T-helper 17 cell (primary cell): ENCODE measurements around the gene HBM. TPM values are rescaled to one million over a fixed set of nuclear protein-coding genes. Genes with fewer than 3 reads are reported as not detected.
A peak's percentile ranks its signal among the peaks of the same experiment; 100 is the strongest.
"Not testable (repeated sequence)": the region's sequence is repeated elsewhere in the genome, so short reads cannot be mapped to it uniquely, and the experiment has no call there.

Experiments
- ATAC-seq: fragments of 150-1000 bp; cut with Tn5 transposase; 2 replicates; pipeline ENCODE4 v1.10.0; 2021; ENCODE audit warnings: mild to moderate bottlenecking, moderate library complexity
- DNase-seq, 3 donors: peaks; one replicate each; pipeline versions ENCODE4 v3.0.0 to v3.0.0-alpha.2; 2020 to 2021
- H3K9me3 ChIP-seq: one replicate; pipeline ENCODE4 v1.7.0; 2013; ENCODE audit warnings: low read length, mild to moderate bottlenecking; ENCODE audit not compliant: control insufficient read depth, poor library complexity, severe bottlenecking
- H3K27ac Mint-ChIP-seq: one replicate; pipeline ENCODE4 v1.8.0; 2022; ENCODE audit warnings: mild to moderate bottlenecking, moderate library complexity, mixed read lengths
- H3K27me3 Mint-ChIP-seq: one replicate; pipeline ENCODE4 v1.8.0; 2022; ENCODE audit warnings: mixed read lengths
- H3K36me3 Mint-ChIP-seq: one replicate; pipeline ENCODE4 v1.8.0; 2022; ENCODE audit warnings: low read depth, mixed read lengths
- H3K4me1 Mint-ChIP-seq: one replicate; pipeline ENCODE4 v1.8.0; 2022; ENCODE audit warnings: mild to moderate bottlenecking, mixed read lengths
- H3K4me3 Mint-ChIP-seq: one replicate; pipeline ENCODE4 v1.8.0; 2022; ENCODE audit warnings: mild to moderate bottlenecking, moderate library complexity, mixed read lengths
- total RNA-seq, 4 donors: library from RNA in 2 of 4; stranded (reverse) in 2 of 4; gene quantifications; one replicate each; pipeline ENCODE4 v1.2.3 and lab custom pipeline; 2022 to 2026

The HBM gene
- total RNA-seq, 2 donors from 2014 or later: not detected

DNA sequence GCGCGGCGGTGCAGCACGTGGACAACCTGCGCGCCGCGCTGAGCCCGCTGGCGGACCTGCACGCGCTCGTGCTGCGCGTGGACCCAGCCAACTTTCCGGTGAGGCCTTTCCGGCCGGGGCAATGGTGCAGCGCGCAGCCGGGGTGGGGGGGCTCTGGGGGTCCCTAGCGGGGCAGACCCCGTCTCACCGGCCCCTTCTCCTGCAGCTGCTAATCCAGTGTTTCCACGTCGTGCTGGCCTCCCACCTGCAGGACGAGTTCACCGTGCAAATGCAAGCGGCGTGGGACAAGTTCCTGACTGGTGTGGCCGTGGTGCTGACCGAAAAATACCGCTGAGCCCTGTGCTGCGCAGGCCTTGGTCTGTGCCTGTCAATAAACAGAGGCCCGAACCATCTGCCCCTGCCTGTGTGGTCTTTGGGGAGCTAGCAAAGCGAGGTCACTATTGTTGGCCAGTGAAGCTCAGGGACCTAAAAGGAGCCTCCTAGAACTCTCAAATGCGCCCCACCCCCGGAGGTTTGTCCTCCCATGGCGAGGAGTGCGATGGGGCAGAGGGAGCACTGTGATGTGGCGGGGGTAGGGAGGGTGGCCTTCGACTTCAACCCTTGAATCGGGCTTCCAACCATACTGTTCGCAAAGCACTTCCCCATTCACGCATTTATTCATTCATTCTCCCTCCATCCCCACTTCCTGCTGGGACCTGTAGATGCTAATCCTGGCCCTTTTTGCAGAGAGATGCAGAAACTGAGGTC is 770 bp downstream of the HBM start:
- H3K27me3 Mint-ChIP-seq: peaks cover 36% of the 10 kb centered on the region
- no peaks in the 10 kb centered on the region for H3K9me3 ChIP-seq
- H3K27ac Mint-ChIP-seq: no peak overlapping the region
- peaks cover 9% of the 10 kb centered on the region for H3K4me1 Mint-ChIP-seq
- H3K36me3 Mint-ChIP-seq: peaks cover 2% of the 10 kb centered on the region
- ATAC-seq (no peak), DNase-seq (no peak)
- H3K4me3 Mint-ChIP-seq: peak overlapping the region; percentile 15

DNA sequence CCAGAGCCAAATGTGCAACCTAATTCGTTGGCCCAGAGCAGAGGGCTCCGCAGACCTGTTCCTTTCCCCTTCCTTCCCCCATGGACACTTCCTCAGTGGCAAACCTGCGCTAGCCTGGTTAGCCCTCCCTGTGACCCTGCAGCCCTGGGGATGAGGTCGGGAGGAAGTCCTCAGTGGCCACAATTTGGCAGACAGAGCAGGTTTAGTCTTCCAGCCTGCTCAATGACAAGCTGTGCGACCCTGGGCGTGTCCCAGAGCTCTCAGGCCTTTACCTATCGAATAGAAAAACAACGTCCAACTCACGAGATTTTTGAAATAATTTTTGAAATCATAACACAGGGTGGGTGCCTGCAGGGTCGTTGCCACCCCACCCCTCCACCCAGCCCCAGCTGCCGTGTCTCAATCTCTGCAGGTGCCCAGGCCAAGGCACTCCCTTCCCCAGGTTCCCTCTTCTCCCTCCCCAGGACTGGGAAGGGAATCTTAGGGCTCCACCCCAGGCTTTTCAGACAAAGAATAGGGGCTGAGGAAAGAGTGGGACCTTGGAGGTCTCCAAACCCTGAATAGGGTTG is 1.4 kb downstream of the HBM start:
- no peak overlapping the region for H3K27ac Mint-ChIP-seq
- H3K9me3 ChIP-seq: no peaks in the 10 kb centered on the region
- DNase-seq (no peak), ATAC-seq (no peak)
- H3K36me3 Mint-ChIP-seq: no peaks in the 10 kb centered on the region
- peaks cover 9% of the 10 kb centered on the region for H3K4me1 Mint-ChIP-seq
- H3K27me3 Mint-ChIP-seq: peaks cover 41% of the 10 kb centered on the region
- H3K4me3 Mint-ChIP-seq: peak overlapping the region; percentile 15

DNA sequence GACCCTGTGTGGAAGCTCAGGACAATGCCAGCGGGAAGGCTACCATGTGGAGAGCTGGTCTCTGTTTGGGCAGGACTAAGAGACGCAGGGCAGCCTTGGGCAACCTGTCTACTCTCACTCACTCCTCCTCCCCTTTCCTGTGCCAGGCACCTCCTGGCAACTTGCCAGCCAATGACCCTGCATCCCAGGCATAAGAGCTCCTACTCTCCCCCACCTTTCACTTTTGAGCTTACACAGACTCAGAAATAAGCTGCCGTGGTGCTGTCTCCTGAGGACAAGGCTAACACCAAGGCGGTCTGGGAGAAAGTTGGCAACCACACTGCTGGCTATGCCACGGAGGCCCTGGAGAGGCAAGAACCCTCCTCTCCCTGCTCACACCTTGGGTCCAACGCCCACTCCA is 2.6 kb downstream of the HBM start:
- ATAC-seq (no peak), DNase-seq (no peak)
- Mint-ChIP-seq H3K4me3 (peak overlapping the region; percentile 19), H3K27ac (no peak overlapping the region), H3K27me3 (peaks cover 41% of the 10 kb centered on the region), H3K36me3 (no peaks in the 10 kb centered on the region), H3K4me1 (peaks cover 9% of the 10 kb centered on the region)
- no peaks in the 10 kb centered on the region for H3K9me3 ChIP-seq

DNA sequence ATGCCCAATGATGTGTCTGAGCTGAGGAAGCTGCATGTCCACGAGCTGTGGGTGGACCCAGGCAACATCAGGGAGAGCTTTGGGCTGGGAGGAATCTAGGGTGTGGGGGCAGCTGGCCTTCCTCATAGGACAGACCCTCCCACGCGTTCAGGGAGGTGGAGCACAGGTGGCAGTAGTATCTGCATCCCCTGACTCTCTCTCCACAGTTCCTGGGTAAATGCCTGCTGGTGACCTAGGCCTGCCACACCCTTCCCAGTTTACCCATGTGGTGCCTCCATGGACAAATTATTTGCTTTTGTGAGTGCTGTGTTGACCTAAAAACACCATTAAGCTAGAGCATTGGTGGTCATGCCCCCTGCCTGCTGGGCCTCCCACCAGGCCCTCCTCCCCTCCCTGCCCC is 3.2 kb downstream of the HBM start:
- Mint-ChIP-seq H3K4me3 (no peak overlapping the region), H3K27me3 (peaks cover 41% of the 10 kb centered on the region), H3K27ac (no peak overlapping the region), H3K4me1 (peaks cover 11% of the 10 kb centered on the region), H3K36me3 (no peaks in the 10 kb centered on the region)
- no peaks in the 10 kb centered on the region for H3K9me3 ChIP-seq
- ATAC-seq (no peak), DNase-seq (no peak)

DNA sequence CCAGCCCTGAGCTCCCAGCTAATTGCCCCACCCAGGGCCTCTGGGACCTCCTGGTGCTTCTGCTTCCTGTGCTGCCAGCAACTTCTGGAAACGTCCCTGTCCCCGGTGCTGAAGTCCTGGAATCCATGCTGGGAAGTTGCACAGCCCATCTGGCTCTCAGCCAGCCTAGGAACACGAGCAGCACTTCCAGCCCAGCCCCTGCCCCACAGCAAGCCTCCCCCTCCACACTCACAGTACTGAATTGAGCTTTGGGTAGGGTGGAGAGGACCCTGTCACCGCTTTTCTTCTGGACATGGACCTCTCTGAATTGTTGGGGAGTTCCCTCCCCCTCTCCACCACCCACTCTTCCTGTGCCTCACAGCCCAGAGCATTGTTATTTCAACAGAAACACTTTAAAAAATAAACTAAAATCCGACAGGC is 4.3 kb downstream of the HBM start:
- ATAC-seq, H3K9me3 ChIP-seq: not testable (repeated sequence)
- peak overlapping the region; percentile 39 for H3K27ac Mint-ChIP-seq

DNA sequence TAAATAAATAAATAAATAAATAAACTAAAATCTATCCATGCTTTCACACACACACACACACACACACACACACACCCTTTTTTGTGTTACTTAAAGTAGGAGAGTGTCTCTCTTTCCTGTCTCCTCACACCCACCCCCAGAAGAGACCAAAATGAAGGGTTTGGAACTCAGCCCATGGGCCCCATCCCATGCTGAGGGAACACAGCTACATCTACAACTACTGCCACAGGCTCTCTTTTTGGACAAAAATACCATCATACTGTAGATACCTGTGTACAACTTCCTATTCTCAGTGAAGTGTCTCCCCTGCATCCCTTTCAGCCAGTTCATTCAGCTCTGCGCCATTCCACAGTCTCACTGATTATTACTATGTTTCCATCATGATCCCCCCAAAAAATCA is 5.0 kb downstream of the HBM start:
- H3K36me3 Mint-ChIP-seq: no peaks in the 10 kb centered on the region
- ATAC-seq: no peak
- H3K4me1 Mint-ChIP-seq: peaks cover 11% of the 10 kb centered on the region
- H3K27me3 Mint-ChIP-seq: peaks cover 56% of the 10 kb centered on the region
- no peaks in the 10 kb centered on the region for H3K9me3 ChIP-seq
- H3K27ac Mint-ChIP-seq: no peak overlapping the region
- no peak overlapping the region for H3K4me3 Mint-ChIP-seq
- no peak for DNase-seq

More for the DNA sequence above, 4.3 kb downstream of the HBM start:
- Mint-ChIP-seq H3K4me1 (peaks cover 15% of the 10 kb centered on the region), H3K27me3 (peaks cover 50% of the 10 kb centered on the region)
- H3K36me3 Mint-ChIP-seq, DNase-seq, H3K4me3 Mint-ChIP-seq: not testable (repeated sequence)

DNA sequence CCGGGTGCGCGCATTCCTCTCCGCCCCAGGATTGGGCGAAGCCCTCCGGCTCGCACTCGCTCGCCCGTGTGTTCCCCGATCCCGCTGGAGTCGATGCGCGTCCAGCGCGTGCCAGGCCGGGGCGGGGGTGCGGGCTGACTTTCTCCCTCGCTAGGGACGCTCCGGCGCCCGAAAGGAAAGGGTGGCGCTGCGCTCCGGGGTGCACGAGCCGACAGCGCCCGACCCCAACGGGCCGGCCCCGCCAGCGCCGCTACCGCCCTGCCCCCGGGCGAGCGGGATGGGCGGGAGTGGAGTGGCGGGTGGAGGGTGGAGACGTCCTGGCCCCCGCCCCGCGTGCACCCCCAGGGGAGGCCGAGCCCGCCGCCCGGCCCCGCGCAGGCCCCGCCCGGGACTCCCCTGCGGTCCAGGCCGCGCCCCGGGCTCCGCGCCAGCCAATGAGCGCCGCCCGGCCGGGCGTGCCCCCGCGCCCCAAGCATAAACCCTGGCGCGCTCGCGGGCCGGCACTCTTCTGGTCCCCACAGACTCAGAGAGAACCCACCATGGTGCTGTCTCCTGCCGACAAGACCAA is 6.7 kb downstream of the HBM start, which contains the start of gene HBA2:
Gene HBA2, plus strand, starts transcription at position 503 of the 568 bp plus-strand sequence. Its CDS starts 37 bp downstream, at position 540.
- H3K27ac Mint-ChIP-seq, DNase-seq, H3K9me3 ChIP-seq, H3K4me1 Mint-ChIP-seq, H3K36me3 Mint-ChIP-seq: not testable (repeated sequence)
- ATAC-seq: peak; percentile 59
- Mint-ChIP-seq H3K4me3 (peak within 1 kb of the TSS; percentile 55), H3K27me3 (peaks cover 49% of the 10 kb centered on the region)

DNA sequence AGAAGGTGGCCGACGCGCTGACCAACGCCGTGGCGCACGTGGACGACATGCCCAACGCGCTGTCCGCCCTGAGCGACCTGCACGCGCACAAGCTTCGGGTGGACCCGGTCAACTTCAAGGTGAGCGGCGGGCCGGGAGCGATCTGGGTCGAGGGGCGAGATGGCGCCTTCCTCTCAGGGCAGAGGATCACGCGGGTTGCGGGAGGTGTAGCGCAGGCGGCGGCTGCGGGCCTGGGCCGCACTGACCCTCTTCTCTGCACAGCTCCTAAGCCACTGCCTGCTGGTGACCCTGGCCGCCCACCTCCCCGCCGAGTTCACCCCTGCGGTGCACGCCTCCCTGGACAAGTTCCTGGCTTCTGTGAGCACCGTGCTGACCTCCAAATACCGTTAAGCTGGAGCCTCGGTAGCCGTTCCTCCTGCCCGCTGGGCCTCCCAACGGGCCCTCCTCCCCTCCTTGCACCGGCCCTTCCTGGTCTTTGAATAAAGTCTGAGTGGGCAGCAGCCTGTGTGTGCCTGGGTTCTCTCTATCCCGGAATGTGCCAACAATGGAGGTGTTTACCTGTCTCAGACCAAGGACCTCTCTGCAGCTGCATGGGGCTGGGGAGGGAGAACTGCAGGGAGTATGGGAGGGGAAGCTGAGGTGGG is 7.6 kb downstream of the HBM start:
- not testable (repeated sequence) for H3K4me1 Mint-ChIP-seq, H3K36me3 Mint-ChIP-seq, DNase-seq, ATAC-seq, H3K9me3 ChIP-seq, H3K27ac Mint-ChIP-seq
- Mint-ChIP-seq H3K4me3 (peak overlapping the region; percentile 55), H3K27me3 (peaks cover 54% of the 10 kb centered on the region)

DNA sequence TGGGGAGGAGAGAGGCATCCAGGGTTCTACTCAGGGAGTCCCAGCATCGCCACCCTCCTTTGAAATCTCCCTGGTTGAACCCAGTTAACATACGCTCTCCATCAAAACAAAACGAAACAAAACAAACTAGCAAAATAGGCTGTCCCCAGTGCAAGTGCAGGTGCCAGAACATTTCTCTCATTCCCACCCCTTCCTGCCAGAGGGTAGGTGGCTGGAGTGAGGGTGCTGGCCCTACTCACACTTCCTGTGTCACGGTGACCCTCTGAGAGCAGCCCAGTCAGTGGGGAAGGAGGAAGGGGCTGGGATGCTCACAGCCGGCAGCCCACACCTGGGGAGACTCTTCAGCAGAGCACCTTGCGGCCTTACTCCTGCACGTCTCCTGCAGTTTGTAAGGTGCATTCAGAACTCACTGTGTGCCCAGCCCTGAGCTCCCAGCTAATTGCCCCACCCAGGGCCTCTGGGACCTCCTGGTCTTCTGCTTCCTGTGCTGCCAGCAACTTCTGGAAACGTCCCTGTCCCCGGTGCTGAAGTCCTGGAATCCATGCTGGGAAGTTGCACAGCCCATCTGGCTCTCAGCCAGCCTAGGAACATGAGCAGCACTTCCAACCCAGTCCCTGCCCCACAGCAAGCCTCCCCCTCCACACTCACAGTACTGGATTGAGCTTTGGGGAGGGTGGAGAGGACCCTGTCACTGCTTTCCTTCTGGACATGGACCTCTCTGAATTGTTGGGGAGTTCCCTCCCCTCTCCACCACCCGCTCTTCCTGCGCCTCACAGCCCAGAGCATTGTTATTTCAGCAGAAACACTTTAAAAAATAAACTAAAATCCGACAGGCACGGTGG is 8.4 kb downstream of the HBM start:
- peak overlapping the region; percentile 77 for H3K4me3 Mint-ChIP-seq
- not testable (repeated sequence) for H3K36me3 Mint-ChIP-seq

DNA sequence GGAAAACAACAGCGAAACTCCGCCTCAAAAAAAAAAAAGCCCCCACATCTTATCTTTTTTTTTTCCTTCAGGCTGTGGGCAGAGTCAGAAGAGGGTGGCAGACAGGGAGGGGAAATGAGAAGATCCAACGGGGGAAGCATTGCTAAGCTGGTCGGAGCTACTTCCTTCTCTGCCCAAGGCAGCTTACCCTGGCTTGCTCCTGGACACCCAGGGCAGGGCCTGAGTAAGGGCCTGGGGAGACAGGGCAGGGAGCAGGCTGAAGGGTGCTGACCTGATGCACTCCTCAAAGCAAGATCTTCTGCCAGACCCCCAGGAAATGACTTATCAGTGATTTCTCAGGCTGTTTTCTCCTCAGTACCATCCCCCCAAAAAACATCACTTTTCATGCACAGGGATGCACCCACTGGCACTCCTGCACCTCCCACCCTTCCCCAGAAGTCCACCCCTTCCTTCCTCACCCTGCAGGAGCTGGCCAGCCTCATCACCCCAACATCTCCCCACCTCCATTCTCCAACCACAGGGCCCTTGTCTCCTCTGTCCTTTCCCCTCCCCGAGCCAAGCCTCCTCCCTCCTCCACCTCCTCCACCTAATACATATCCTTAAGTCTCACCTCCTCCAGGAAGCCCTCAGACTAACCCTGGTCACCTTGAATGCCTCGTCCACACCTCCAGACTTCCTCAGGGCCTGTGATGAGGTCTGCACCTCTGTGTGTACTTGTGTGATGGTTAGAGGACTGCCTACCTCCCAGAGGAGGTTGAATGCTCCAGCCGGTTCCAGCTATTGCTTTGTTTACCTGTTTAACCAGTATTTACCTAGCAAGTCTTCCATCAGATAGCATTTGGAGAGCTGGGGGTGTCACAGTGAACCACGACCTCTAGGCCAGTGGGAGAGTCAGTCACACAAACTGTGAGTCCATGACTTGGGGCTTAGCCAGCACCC is 9.5 kb downstream of the HBM start:
- no peak for ATAC-seq
- H3K36me3 Mint-ChIP-seq: no peaks in the 10 kb centered on the region
- no peaks in the 10 kb centered on the region for H3K9me3 ChIP-seq
- H3K4me1 Mint-ChIP-seq: peaks cover 6% of the 10 kb centered on the region
- no peak for DNase-seq
- H3K4me3 Mint-ChIP-seq: peak overlapping the region; percentile 77
- no peak overlapping the region for H3K27ac Mint-ChIP-seq
- H3K27me3 Mint-ChIP-seq: peaks cover 51% of the 10 kb centered on the region

More for the DNA sequence above, 8.4 kb downstream of the HBM start:
- not testable (repeated sequence) for H3K4me1 Mint-ChIP-seq, H3K9me3 ChIP-seq, DNase-seq, H3K27ac Mint-ChIP-seq, ATAC-seq
- H3K27me3 Mint-ChIP-seq: peaks cover 49% of the 10 kb centered on the region

DNA sequence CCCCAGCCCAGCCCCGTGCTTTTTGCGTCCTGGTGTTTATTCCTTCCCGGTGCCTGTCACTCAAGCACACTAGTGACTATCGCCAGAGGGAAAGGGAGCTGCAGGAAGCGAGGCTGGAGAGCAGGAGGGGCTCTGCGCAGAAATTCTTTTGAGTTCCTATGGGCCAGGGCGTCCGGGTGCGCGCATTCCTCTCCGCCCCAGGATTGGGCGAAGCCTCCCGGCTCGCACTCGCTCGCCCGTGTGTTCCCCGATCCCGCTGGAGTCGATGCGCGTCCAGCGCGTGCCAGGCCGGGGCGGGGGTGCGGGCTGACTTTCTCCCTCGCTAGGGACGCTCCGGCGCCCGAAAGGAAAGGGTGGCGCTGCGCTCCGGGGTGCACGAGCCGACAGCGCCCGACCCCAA is 10.2 kb downstream of the HBM start:
- H3K4me3 Mint-ChIP-seq: not testable (repeated sequence)

More for the DNA sequence above, 10.2 kb downstream of the HBM start:
- H3K9me3 ChIP-seq, H3K27ac Mint-ChIP-seq, DNase-seq, H3K4me1 Mint-ChIP-seq, ATAC-seq, H3K36me3 Mint-ChIP-seq: not testable (repeated sequence)
- H3K27me3 Mint-ChIP-seq: peaks cover 44% of the 10 kb centered on the region
